Keratinocyte (primary cell): ENCODE data around the gene KHDC1L. TPM values are rescaled to one million over a fixed set of nuclear protein-coding genes. Genes with fewer than 3 reads are reported as not detected.

Experiments
- DNase-seq: peaks from one replicate; pipeline ENCODE4 v3.0.0-alpha.2; 2011; ENCODE audit warnings: low read depth, missing footprints, low spot score
- FAIRE-seq: peaks from 2 replicates; lab custom pipeline; 2011; peaks lifted over from hg19 to GRCh38; lab: Jason Lieb, UNC
- H2AFZ ChIP-seq: 2 replicates; pipeline ENCODE4 v1.6.0; 2012; ENCODE audit warnings: low read length, control low read depth, inconsistent platforms; ENCODE audit not compliant: control insufficient read depth
- H3K27ac ChIP-seq: 2 replicates; pipeline ENCODE4 v1.5.1; 2011; ENCODE audit warnings: low read length; ENCODE audit not compliant: control insufficient read depth, insufficient read depth
- H3K27me3 ChIP-seq: 3 replicates; pipeline ENCODE4 v1.6.0; 2011; ENCODE audit warnings: low read length; ENCODE audit not compliant: control insufficient read depth, insufficient read depth; ENCODE audit errors: extremely low read depth
- H3K36me3 ChIP-seq, 2 experiments: 2 replicates in 1 of 2; 3 replicates in 1 of 2; pipeline ENCODE4 v1.5.1; 2011; ENCODE audit warnings: low read length in 2 of 2, mild to moderate bottlenecking in 1 of 2; ENCODE audit not compliant: control insufficient read depth in 2 of 2, insufficient read depth in 2 of 2; ENCODE audit errors: extremely low read depth in 1 of 2
- H3K4me1 ChIP-seq: 3 replicates; pipeline ENCODE4 v1.5.1; 2011; ENCODE audit warnings: low read length; ENCODE audit not compliant: control insufficient read depth, insufficient read depth; ENCODE audit errors: extremely low read depth
- H3K4me2 ChIP-seq: 3 replicates; pipeline ENCODE4 v1.6.0; 2011; ENCODE audit warnings: low read depth, low read length; ENCODE audit not compliant: control insufficient read depth, insufficient read depth; ENCODE audit errors: extremely low read depth
- H3K4me3 ChIP-seq, 3 experiments: fragments of 200-600 bp in 1 of 3; sonication (generic) in 1 of 3; 2 replicates in 2 of 3; 3 replicates in 1 of 3; pipeline ENCODE4 v1.5.1; 2011 to 2016; ENCODE audit warnings: low read length in 3 of 3, mild to moderate bottlenecking in 3 of 3, control low read depth in 2 of 3, inconsistent platforms in 1 of 3, low read depth in 1 of 3, mixed read lengths in 1 of 3, mixed run types in 1 of 3, moderate library complexity in 1 of 3; ENCODE audit not compliant: control insufficient read depth in 2 of 3, insufficient read depth in 2 of 3; ENCODE audit errors: extremely low read depth in 1 of 3
- H3K79me2 ChIP-seq: 2 replicates; pipeline ENCODE4 v1.6.0; 2012; ENCODE audit warnings: low read length; ENCODE audit not compliant: control insufficient read depth, insufficient read depth
- H3K9ac ChIP-seq: 3 replicates; pipeline ENCODE4 v1.6.0; 2011; ENCODE audit warnings: low read length; ENCODE audit not compliant: control insufficient read depth, insufficient read depth; ENCODE audit errors: extremely low read depth
- H3K9me1 ChIP-seq: 3 replicates; pipeline ENCODE4 v1.6.0; 2011; ENCODE audit warnings: low read length; ENCODE audit not compliant: control insufficient read depth, insufficient read depth; ENCODE audit errors: extremely low read depth
- H3K9me3 ChIP-seq: 2 replicates; pipeline ENCODE4 v1.5.1; 2012; ENCODE audit warnings: low read depth, low read length; ENCODE audit not compliant: control insufficient read depth
- H4K20me1 ChIP-seq: 3 replicates; pipeline ENCODE4 v1.6.0; 2011; ENCODE audit warnings: low read length; ENCODE audit not compliant: control insufficient read depth, insufficient read depth; ENCODE audit errors: extremely low read depth
- CTCF ChIP-seq, 3 experiments: IDR thresholded peaks in 1 of 3; conservative IDR thresholded peaks in 1 of 3; optimal IDR thresholded peaks in 1 of 3; 2 replicates in 2 of 3; 3 replicates in 1 of 3; pipeline versions ENCODE3 to v1.5.1; 2011; ENCODE audit warnings: low read length in 3 of 3, mild to moderate bottlenecking in 3 of 3, moderate library complexity in 2 of 3, control low read depth in 1 of 3, inconsistent platforms in 1 of 3; ENCODE audit not compliant: insufficient read depth in 2 of 3; ENCODE audit errors: extremely low read depth in 1 of 3
- EZH2 ChIP-seq: IDR thresholded peaks from one replicate; pipeline ENCODE4 v1.6.1; 2012; ENCODE audit warnings: inconsistent platforms, mild to moderate bottlenecking, low read length, moderate library complexity
- dilution Hi-C: fragments of 300-500 bp; cut with MboI; formaldehyde crosslinking; loops from one replicate; pipeline ENCODE4 v1.7.0; 2020; ENCODE audit warnings: low sequenced_read_pairs; ENCODE audit not compliant: extremely low pct_ligation_motif_present
- polyA plus RNA-seq, 5 experiments: library from polyadenylated mRNA; depleted of rRNA in 3 of 5; stranded (reverse) in 3 of 5; stranded (forward) in 1 of 5; unstranded in 1 of 5; fragments of >200 nt; gene quantifications; 1 replicate in 1 of 5; 2 replicates in 3 of 5; 3 replicates in 1 of 5; pipeline versions ENCODE4 v1.2.1 to v1.2.3, GENCODE V29; 2011 to 2012; ENCODE audit warnings: missing spikeins in 2 of 5, low read depth in 1 of 5, low replicate concordance in 1 of 5

KHDC1L gene
- polyA plus RNA-seq, 1 donor (not counting 4 experiments of a cell fraction or from before 2014, with no cell fraction given), result not detected

GRCh38 chr6:73240730-73241129 is 15.4 kb upstream of the KHDC1L start:
- DNase-seq, result no peak
- no peak for FAIRE-seq
- H3K9me3 ChIP-seq, result no peaks in the 10 kb centered on the region
- H3K9ac ChIP-seq, result no peak overlapping the region
- H2AFZ ChIP-seq, result no peak overlapping the region
- no peaks in the 10 kb centered on the region for H3K27me3 ChIP-seq
- H3K36me3 ChIP-seq, result no peaks in the 10 kb centered on the region
- H3K4me2 ChIP-seq, result no peak overlapping the region
- no peak overlapping the region for H3K4me3 ChIP-seq
- no peaks in the 10 kb centered on the region for H3K79me2 ChIP-seq
- no peak for TF ChIP-seq EZH2
- TF ChIP-seq CTCF (optimal IDR thresholded peaks at IDR 0.05 in 1 of 3, IDR thresholded peaks at IDR 0.05 in 1 of 3, conservative IDR thresholded peaks at IDR 0.05 in 1 of 3; ENCODE audit: extremely low read depth in 1 of 3, insufficient read depth in 2 of 3, low read length in 3 of 3), result no peak
- no peak overlapping the region for H3K27ac ChIP-seq
- H3K4me1 ChIP-seq, result peaks cover 11% of the 10 kb centered on the region
- no peaks in the 10 kb centered on the region for H4K20me1 ChIP-seq
- H3K9me1 ChIP-seq, result no peaks in the 10 kb centered on the region
- dilution Hi-C loops, result no loop called here

- Histone ChIP-seq H4K20me1 (no peaks in the 10 kb centered on the region), H3K27me3 (no peaks in the 10 kb centered on the region), H3K27ac (peak overlapping the region; percentile 88), H3K4me2 (no peak overlapping the region), H3K79me2 (no peaks in the 10 kb centered on the region), H3K36me3 (no peaks in the 10 kb centered on the region), H2AFZ (no peak overlapping the region), H3K9ac (peak overlapping the region; percentile 28), H3K9me3 (no peaks in the 10 kb centered on the region), H3K9me1 (no peaks in the 10 kb centered on the region), H3K4me1 (peaks cover 21% of the 10 kb centered on the region), H3K4me3 (no peak overlapping the region)
- DNase-seq (peak; percentile 49), FAIRE-seq (no peak)
- dilution Hi-C loops, result no loop called here
- TF ChIP-seq EZH2, result no peak
- TF ChIP-seq CTCF (optimal IDR thresholded peaks at IDR 0.05 in 1 of 3, IDR thresholded peaks at IDR 0.05 in 1 of 3, conservative IDR thresholded peaks at IDR 0.05 in 1 of 3; ENCODE audit: extremely low read depth in 1 of 3, insufficient read depth in 2 of 3, low read length in 3 of 3), result no peak
These were observed 11.0 kb upstream of the KHDC1L start for GRCh38 chr6:73236144-73236750.
